B cell (primary cell): Measurements from ENCODE around the gene DMXL2.

ENCODE experiments used
- CTCF ChIP-seq: fragments of 200-600 bp; IDR thresholded peaks from one replicate; pipeline ENCODE4 v1.8.0; 2022; ENCODE audit warnings: antibody characterized with exemption, mild to moderate bottlenecking
- EZH2 ChIP-seq: IDR thresholded peaks from 2 replicates; pipeline ENCODE4 v1.6.1; 2012; ENCODE audit warnings: borderline replicate concordance, low read depth, mild to moderate bottlenecking, moderate library complexity, low read length; ENCODE audit not compliant: insufficient read depth, poor library complexity, severe bottlenecking

GRCh38 chr15:51524376-51524775 is 98.2 kb downstream of the DMXL2 start:
- TF ChIP-seq CTCF: no peak
- no peak for TF ChIP-seq EZH2
